GM21825 (cell line): ENCODE results near the gene CTDSPL.

ENCODE experiments used
- ATAC-seq: cut with Tn5 transposase; IDR thresholded peaks from one replicate; pipeline ENCODE4 v1.9.1; 2021; ENCODE audit warnings: mild to moderate bottlenecking, moderate library complexity; ENCODE audit not compliant: unreplicated experiment

CTDSPL gene

GRCh38 chr3:37853691-37854413 lies 7.8 kb upstream of the CTDSPL start:
- no peak for ATAC-seq

DNA sequence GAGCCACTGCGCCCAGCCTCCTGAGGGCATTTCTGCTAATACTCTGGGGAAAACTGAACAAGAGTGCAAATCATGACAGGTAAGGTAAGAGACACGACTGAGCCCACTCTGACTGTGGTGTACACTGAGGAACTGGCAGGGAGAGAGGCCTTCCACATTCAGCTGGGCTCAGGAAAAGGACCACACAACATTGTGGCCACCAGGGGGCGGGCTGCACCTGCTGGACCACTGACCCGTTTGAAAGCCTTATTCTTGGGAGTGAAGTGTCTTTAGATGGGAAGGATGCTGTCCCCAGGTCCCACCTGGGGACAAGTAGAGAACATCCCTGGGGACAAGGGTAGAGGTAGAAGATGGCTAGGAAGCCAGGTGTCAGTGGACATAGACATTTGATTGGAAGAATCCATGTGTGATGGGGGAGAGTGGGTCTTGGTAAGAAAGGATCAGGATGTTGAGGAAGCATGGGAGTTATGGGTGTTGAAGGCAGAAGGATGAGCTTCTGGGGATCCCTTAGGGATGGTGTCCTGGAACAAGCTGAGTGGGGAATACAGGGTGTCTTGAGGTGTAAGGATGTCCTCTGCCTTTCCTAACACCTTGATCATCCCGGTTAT lies 6.2 kb upstream of the CTDSPL start:
- ATAC-seq, result no peak

GRCh38 chr3:37856381-37856780 lies 5.3 kb upstream of the CTDSPL start:
- ATAC-seq, result no peak

- no peak for ATAC-seq
These were observed 2.9 kb upstream of the CTDSPL start for GRCh38 chr3:37858742-37859141.

GRCh38 chr3:37859354-37859753 lies 2.3 kb upstream of the CTDSPL start:
- no peak for ATAC-seq

- no peak for ATAC-seq
These were observed 1.8 kb upstream of the CTDSPL start for GRCh38 chr3:37859908-37860199.

DNA sequence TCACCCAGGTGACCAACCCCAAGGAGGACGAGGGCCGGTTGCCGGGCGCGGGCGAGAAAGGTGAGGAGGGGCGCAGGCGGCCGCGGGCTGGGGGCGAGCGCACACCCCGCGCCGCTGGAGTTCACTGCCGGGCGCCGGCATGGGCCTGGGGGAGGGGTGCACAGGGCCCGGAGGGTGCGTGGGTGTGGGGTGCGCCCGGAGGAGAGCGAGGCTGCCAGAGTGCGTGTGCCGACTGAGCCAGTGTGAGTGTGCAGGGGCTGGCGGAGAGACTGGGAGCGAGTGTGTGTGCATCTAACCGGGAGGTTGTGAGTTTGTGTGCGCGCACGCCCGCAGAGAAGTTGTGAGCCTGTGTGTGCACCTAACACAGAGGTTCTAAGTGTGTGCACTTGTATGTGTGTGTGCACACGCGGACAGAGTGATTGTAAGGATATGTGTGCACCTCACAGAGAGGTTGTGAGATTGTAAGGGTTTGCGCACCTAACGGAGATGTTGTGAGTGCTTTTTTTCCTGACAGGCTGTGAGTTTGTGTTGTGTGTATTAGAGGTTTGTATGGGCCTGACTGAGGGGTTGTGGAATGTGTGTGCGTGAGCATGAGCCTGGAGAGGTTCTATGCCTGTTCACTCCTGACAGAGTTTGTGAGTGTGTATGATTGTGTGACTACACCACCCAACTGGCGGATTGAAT lies 681 bp downstream of the CTDSPL start:
- ATAC-seq, result no peak

- ATAC-seq, result no peak
These were observed 1.5 kb downstream of the CTDSPL start for GRCh38 chr3:37862903-37863815.

DNA sequence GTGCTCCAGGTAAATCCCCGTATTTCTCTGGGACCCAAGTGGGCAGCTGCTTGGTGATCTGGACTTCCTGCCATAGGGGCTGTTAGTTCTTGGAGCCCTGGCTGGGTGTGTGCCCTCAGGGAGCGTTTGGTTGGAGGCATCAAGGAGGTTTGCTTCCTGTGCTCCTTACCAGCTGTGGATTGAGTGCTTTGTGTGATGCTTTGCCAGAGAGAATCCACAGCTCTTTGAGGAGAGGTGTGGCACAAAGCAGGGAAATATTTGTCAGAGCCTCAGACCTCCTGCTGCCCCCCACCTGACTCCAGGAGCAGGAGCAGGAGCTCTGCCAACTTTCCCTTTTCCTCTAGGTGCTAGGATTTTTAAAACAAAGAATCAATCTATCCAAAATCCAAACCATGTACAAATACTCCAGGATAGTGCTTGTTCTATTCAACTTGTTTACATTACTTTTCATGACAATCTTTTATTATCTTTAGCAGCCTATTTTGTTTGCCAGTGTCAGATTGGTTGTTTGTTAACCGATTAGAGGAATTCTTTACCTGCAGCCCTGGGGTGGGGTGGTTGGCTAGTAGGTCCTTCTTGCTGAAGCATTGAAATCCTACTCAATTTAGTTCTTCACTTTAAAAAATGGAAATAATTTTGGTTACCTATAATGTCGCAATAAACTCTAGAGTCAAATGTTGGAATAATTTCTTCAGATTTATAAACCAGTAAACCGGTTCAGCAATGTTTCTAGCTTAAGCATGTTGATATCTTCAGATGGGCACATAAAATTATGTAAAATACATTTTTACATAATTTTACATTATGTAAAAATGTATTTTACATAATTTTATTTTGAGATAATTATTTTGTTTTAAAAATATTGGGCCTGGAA lies 2.5 kb downstream of the CTDSPL start:
- no peak for ATAC-seq

GRCh38 chr3:37864904-37865303 lies 3.2 kb downstream of the CTDSPL start:
- ATAC-seq, result no peak

DNA sequence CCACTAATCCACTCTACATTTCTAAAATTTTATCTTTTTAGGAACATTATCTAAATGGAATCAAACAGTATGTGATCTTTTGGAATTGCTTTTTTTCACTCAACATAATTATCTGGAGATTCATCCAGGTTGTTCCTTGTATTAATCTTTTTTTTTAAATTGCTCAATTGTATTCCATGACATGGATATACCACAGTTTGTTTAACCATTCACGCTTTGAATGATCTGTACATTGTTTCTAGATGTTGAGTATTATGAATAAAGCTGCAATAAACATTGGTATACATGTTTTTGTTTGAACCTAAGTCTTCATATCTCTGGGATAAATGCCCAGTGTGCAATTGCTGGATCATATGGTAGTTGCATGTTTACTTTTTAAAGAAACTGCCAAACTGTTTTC lies 5.5 kb downstream of the CTDSPL start:
- no peak for ATAC-seq

DNA sequence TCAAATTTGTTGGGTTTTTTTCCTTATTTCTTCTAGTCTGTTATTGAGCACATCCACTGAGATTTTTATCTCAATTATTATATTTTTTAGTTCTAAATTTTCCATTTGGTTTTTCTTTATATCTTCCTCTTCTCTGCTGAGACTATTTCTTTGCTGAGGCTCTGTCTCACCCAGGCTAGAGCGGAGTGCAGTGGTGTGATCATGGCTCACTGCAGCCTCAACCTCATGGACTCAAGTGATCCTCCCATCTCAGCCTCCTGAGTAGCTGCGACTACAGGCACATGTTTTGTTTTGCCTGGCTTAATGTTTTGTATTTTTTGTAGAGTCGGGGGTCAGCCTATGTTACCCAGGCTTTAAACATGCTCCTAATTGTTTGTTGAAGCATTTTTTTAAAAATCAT lies 10.2 kb downstream of the CTDSPL start:
- no peak for ATAC-seq

GRCh38 chr3:37872413-37873160 lies 10.9 kb downstream of the CTDSPL start:
- ATAC-seq, result no peak

GRCh38 chr3:37876279-37876678 lies 14.6 kb downstream of the CTDSPL start:
- ATAC-seq, result no peak

- no peak for ATAC-seq
These were observed 21.0 kb downstream of the CTDSPL start for GRCh38 chr3:37882711-37883110.

DNA sequence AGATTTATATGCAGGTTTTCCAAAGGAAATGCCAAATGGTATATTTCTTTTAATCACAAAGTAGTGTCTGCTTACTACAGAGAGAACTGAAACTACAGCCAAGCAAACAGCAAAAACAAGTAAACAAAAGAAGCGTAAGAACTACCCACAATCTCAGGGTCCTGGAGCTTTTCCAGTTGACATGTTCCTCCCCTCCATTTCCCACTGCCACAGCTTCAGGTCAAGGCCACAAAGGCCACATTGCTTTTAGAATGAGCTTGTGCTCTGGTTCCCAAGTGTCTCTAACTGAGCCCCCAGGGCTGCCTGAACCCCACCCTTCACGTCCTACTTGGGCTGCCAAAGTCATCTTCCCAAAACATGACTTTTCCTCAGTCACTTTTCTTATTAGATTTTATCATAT lies 24.1 kb downstream of the CTDSPL start:
- ATAC-seq, result no peak

DNA sequence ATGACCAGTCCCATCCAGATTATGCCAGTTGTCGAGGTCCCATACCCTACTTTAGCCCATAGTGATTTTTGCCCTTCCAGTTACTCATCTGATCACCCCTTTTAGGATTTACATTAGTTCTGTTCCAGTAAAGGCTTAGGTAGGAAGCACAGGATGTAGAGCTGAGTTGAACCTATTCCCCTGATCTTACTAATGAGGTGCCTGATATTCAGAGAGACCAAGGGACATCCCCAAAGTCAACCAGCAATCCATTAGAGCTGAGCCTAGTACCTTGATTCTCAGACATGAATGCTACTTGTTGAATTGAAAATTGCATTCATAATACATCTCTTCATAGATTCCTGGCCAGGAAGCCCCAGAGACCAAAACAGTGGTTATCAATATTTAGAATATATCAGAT lies 24.7 kb downstream of the CTDSPL start:
- no peak for ATAC-seq

DNA sequence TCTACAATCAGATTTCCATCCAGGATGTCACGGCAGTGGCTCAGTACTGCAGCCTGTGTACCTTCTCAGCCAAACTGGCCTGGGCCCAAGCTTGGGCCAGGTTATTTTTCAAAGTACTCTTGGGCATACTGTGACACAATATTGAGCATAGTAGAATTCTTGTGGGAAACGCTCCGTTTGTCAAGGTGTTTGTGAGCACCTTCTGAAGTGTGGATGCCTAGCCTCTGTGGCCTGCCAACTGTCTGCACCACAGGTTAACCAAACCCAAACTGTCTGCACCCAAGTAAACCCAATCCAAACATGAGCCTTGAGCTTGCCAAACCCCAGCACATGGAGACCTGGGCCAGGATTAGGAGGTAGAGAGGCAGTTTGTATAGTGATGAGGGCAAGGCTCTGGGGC lies 25.4 kb downstream of the CTDSPL start:
- ATAC-seq, result no peak

DNA sequence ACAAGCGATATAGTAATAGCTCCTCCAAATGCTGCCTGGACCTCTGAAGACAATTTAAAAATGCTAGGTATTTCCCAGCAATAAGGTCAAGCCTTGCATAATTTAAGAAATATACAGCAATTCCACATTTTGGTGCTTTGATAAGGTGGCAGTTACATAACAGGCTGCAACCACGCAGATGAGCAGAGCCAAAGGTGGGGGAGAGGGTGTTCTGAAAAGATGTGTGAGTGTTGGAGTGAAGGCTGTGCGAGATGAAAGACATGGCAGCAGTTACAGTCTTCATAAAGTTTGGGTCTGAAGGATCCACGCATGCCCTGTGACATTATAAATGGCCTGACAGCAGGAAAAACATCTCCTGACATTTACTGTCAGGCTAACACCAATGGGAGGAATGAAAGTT lies 26.1 kb downstream of the CTDSPL start:
- no peak for ATAC-seq

DNA sequence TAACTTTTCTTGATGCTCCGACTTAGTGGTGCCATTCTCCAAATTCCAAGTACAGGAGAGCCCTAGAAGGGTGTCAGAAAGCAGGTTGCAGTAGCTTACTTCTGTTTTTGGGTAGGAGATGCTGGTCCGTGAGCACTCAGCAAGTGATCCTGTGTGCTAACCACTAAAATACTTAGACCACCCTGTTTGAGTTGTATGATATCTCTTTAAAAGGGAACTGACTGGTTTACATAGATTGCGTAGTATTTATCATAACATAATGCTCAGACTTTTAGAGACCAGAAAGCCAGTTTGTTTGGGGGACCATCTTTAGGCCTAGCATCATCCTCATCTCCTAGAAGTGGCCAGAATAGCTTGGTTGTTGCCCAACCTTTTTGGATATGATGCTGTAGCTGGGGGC lies 26.7 kb downstream of the CTDSPL start:
- ATAC-seq, result no peak
